NCI-H2196 treated with DMSO at 0.1 percent for 48 hours (cell line): ENCODE measurements around the gene P2RX1.
A peak's percentile ranks its signal among the peaks of the same experiment; 100 is the strongest.

Experiments
- DNase-seq: peaks from one replicate; lab custom pipeline; 2025; ENCODE audit not compliant: unreplicated experiment; lab: John Stamatoyannopoulos, UW

Gene P2RX1

GRCh38 chr17:3915995-3916696, at the start of gene P2RX1:
TSS of gene P2RX1 (minus strand) at chr17:3916465. CDS start at chr17:3916225, 240 bp downstream.
- DNase-seq, result no peak

- DNase-seq, result peak; percentile 39
Measured at GRCh38 chr17:3965118-3965800, 49.0 kb upstream of the P2RX1 start.

GRCh38 chr17:3964203-3965117, 48.2 kb upstream of the P2RX1 start, which contains the start of gene ATP2A3:
TSS of gene ATP2A3 (minus strand) at chr17:3964437. CDS start at chr17:3964291, 146 bp downstream.
- no peak for DNase-seq

GRCh38 chr17:3963237-3964201, 47.3 kb upstream of the P2RX1 start:
- DNase-seq, result no peak

GRCh38 chr17:3962965-3963236, 46.6 kb upstream of the P2RX1 start:
- DNase-seq, result no peak

GRCh38 chr17:3962217-3962964, 46.1 kb upstream of the P2RX1 start:
- no peak for DNase-seq

- DNase-seq, result no peak
Measured at GRCh38 chr17:3961564-3962047, 45.3 kb upstream of the P2RX1 start.

- DNase-seq, result no peak
Measured at GRCh38 chr17:3960764-3961163, 44.5 kb upstream of the P2RX1 start.

GRCh38 chr17:3959921-3960601, 43.8 kb upstream of the P2RX1 start:
- no peak for DNase-seq

GRCh38 chr17:3959295-3959899, 43.1 kb upstream of the P2RX1 start:
- peak; percentile 54 for DNase-seq

- no peak for DNase-seq
Measured at GRCh38 chr17:3957735-3958599, 41.7 kb upstream of the P2RX1 start.

- DNase-seq, result no peak
Measured at GRCh38 chr17:3956983-3957382, 40.7 kb upstream of the P2RX1 start.

GRCh38 chr17:3956327-3956957, 40.2 kb upstream of the P2RX1 start:
- no peak for DNase-seq

GRCh38 chr17:3955673-3955988, 39.4 kb upstream of the P2RX1 start:
- DNase-seq, result no peak

- no peak for DNase-seq
Measured at GRCh38 chr17:3954976-3955672, 38.9 kb upstream of the P2RX1 start.

GRCh38 chr17:3954086-3954485, 37.8 kb upstream of the P2RX1 start:
- no peak for DNase-seq

GRCh38 chr17:3953542-3953941, 37.3 kb upstream of the P2RX1 start:
- no peak for DNase-seq
